EL (cell line): ENCODE measurements around the gene SEMA3B.
"Not testable (repeated sequence)": the region's sequence is repeated elsewhere in the genome, so short reads cannot be mapped to it uniquely, and the experiment has no call there.

ENCODE experiments used
- DNase-seq: peaks from one replicate; pipeline ENCODE4 v3.0.0-alpha.2; 2016

The SEMA3B gene

GRCh38 chr3:50274371-50275104 lies 5.6 kb downstream of the SEMA3B start:
- DNase-seq: peak; percentile 52

DNA sequence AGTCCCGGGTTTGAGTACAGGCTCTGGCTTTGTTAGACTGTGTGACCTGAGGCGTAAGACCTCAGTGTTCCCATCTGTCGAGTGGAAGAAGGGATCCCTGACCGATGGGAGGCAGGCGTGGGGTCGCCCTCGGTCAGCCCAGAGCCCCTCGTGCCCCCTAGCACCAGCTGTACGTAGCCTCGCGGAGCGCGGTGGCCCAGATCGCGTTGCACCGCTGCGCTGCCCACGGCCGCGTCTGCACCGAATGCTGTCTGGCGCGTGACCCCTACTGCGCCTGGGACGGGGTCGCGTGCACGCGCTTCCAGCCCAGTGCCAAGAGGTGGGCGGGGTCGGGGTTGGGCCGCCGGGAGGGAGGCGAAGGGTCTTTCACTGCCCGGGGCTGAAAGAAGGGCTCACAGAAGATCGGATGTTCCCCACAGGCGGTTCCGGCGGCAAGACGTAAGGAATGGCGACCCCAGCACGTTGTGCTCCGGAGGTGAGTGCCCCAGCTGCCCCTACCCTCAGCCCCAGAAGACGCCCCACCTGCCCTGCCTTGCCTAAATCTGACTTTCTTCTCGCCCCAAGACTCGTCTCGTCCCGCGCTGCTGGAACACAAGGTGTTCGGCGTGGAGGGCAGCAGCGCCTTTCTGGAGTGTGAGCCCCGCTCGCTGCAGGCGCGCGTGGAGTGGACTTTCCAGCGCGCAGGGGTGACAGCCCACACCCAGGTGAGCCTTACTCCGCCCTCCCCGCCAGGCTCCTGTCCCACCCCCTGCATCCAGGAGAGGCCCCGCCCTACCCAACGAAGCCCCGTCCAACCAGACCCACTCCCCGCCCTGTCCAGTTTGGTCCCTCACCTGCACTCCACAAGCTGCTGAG lies 6.4 kb downstream of the SEMA3B start:
- DNase-seq: no peak

DNA sequence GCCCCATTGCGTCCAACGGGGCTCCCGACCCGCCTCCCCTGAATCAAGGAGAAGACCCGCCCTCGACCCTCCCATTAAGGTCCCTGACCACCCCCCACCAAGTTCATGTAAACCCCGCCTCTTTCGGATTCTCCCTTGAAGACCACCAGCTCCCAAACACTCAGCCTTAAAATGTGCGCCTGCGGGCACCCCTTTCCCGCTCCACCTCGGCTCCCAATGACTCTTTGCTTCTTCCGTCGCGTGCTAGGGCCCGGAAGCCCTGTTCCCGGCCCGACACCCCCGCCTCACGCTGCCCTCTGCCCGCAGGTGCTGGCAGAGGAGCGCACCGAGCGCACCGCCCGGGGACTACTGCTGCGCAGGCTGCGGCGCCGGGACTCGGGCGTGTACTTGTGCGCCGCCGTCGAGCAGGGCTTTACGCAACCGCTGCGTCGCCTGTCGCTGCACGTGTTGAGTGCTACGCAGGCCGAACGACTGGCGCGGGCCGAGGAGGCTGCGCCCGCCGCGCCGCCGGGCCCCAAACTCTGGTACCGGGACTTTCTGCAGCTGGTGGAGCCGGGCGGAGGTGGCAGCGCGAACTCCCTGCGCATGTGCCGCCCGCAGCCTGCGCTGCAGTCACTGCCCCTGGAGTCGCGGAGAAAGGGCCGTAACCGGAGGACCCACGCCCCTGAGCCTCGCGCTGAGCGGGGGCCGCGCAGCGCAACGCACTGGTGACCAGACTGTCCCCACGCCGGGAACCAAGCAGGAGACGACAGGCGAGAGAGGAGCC lies 7.2 kb downstream of the SEMA3B start:
- no peak for DNase-seq

- DNase-seq: no peak
Observed at GRCh38 chr3:50276762-50277101, 7.8 kb downstream of the SEMA3B start.

GRCh38 chr3:50278123-50278879 lies 9.4 kb downstream of the SEMA3B start:
- DNase-seq: no peak

DNA sequence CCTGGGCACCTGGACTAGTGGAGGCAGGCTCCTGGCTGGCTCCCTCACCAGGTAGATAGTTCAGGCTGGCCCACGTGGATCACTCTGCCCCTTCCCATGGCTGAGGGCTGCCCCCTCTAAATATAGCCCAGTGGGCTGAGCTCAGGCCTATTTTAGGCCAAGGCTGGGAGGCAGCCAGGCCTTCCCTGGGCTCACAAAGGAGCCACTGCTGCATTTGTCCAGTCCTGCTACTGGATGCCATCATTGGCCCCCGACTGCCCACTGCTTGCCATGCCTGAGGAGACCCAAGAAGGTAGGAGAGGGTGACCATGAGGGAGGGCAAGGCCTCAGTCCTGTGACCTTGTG lies 9.9 kb downstream of the SEMA3B start, which contains the start of gene LSMEM2:
Gene LSMEM2 (plus strand): TSS at position 208 of the 345 bp plus-strand sequence. CDS start 27 bp downstream, at position 235.
- DNase-seq: no peak

- no peak for DNase-seq
Observed at GRCh38 chr3:50279255-50280016, 10.5 kb downstream of the SEMA3B start.

GRCh38 chr3:50284121-50284520 lies 15.2 kb downstream of the SEMA3B start:
- DNase-seq: not testable (repeated sequence)

- no peak for DNase-seq
Observed at GRCh38 chr3:50286322-50287227, 17.6 kb downstream of the SEMA3B start.

- DNase-seq: no peak
Observed at GRCh38 chr3:50287262-50287661, 18.3 kb downstream of the SEMA3B start.

DNA sequence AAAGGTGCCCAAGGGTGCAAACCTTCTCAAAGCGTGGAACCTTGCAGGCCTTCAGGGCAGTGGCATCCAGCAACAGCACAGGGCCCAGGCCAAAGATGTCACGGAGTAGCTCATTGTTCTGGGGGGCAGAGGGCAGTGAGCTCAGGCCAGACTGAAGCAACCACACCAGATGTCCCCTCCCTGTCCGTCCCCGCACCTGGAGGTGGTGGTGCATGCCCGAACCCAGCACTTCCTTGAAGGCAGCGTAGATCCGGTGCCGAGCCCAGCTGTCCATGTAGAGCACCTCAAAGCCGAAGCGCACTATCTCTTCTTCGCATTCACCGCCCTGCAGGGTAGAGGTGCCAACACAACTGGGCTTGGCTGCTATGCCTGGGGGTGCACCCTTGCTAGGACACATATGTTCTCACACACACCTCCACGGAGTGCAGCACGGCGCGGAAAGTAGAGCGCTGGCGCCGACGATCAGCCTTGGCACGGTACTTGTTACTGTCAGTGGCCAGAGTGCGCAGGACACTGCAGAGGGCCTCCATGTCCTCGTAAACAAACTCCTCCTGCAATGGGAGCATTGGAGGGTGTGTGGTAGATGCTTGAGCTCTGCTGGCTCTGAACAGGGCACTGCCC lies 19.6 kb downstream of the SEMA3B start:
- no peak for DNase-seq

GRCh38 chr3:50289130-50289529 lies 20.2 kb downstream of the SEMA3B start:
- DNase-seq: no peak

GRCh38 chr3:50290161-50290641 lies 21.3 kb downstream of the SEMA3B start:
- DNase-seq: no peak

GRCh38 chr3:50292159-50293078 lies 23.5 kb downstream of the SEMA3B start, which contains the start of gene IFRD2:
Gene IFRD2 (minus strand): TSS chr3:50292429. CDS start chr3:50292274, 155 bp downstream.
- DNase-seq: peak; percentile 97

DNA sequence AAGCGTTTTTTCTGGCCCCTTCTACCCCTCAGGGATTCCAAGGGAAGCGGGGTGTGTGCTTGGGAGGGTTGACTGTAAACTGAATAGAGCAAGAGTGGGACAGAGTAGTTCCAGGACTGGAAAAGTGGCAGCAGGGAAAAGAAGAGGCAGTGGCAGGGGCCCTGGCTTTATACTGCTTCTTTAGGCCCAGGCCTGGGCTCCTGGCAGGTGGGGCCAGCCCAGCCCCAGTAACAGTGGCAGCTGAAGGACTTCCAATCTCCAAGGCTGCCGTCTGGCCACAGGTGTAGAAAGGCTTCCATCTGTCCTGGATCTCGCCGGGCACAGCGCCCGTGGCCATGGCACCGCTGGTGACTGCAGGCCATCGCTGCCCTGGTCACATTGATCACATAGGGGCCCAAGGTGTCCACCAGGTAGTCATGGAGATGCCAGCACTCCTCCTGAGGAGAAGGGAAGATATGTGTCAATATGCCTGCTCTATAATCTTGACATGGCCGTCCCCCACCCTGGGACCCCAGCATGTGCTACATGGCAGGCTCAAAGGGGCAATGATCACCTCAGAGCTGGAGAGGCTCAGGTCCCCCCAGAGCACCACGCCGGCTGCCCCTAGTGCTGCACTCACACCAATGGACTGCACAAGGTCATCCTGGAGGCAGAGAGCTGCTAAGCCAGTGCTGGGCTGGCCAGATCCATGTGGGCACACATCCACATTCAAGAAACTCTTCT lies 24.3 kb downstream of the SEMA3B start:
- no peak for DNase-seq

GRCh38 chr3:50294089-50294488 lies 25.1 kb downstream of the SEMA3B start:
- no peak for DNase-seq

DNA sequence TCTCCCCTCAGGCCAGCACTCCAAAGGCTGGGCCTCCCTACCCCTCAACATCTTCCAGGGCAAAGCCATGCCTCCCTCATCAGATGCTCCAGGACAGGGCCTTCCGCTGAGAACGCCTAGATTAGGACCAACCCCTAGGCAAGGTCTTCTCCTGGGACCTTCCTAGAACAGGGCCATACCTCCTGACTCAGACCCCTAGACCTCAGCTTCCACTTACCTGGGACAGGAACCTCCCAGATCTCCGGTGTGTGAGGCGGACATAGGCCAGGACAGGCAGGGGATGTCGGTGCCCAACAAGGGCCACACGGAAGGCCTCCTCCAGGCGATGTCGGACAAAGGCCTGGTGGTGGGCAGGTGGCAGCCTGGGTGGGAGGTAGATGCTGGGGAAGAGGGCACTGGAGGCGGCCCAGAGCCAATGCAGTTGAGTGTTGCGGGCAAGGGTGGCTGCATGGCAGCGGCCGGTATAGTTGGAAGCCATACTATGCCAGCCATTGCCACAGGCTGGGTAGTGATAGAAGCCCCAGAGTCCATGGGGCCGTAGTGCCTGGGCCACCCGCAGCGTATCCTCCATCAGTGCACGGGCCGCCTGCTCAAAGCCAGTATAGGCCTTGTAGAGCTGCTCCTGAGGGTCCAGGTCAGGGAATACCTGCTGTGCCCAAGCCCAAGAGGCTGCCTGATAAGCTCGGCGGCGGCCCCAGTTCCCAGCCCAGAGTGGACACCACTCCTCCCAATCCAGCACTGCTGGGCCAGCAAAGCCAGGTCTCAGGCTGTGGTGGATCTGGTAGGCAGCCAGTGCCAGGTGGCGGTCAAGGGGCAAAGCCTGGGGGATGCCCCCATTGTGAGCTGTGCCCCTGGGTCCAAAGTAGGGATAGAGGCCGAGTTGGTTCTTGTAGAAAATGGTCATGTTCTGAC lies 25.8 kb downstream of the SEMA3B start:
- DNase-seq: no peak
